Karpas-422 (cell line): ENCODE results near the gene PIM1. TPM values are rescaled to one million over a fixed set of nuclear protein-coding genes. Genes with fewer than 3 reads are reported as not detected.

Experiments used
- DNase-seq: peaks from one replicate; pipeline ENCODE4 v3.0.0-alpha.2; 2015
- H2AFZ ChIP-seq: fragments of 200-600 bp; sonication (generic); 2 replicates; pipeline ENCODE4 v1.6.1; 2014; ENCODE audit warnings: antibody characterized with exemption, low read length, mixed read lengths
- H3K27ac ChIP-seq: fragments of 200-600 bp; sonication (generic); 2 replicates; pipeline ENCODE4 v1.5.1; 2014; ENCODE audit warnings: mild to moderate bottlenecking, low read length, moderate library complexity
- H3K27me3 ChIP-seq: fragments of 200-600 bp; sonication (generic); 2 replicates; pipeline ENCODE4 v1.6.1; 2014; ENCODE audit warnings: low read length, mixed read lengths
- H3K36me3 ChIP-seq: fragments of 200-600 bp; sonication (generic); 2 replicates; pipeline ENCODE4 v1.6.1; 2014; ENCODE audit warnings: low read length, mixed read lengths; ENCODE audit not compliant: insufficient read depth
- H3K4me1 ChIP-seq: fragments of 200-600 bp; sonication (generic); 2 replicates; pipeline ENCODE4 v1.6.1; 2014; ENCODE audit warnings: mild to moderate bottlenecking, low read length, mixed read lengths
- H3K4me2 ChIP-seq: fragments of 200-600 bp; sonication (generic); 2 replicates; pipeline ENCODE4 v1.6.1; 2014; ENCODE audit warnings: low read length, low read depth, mild to moderate bottlenecking; ENCODE audit not compliant: poor library complexity, severe bottlenecking
- H3K4me3 ChIP-seq: fragments of 200-600 bp; sonication (generic); 2 replicates; pipeline ENCODE4 v1.5.1; 2014; ENCODE audit warnings: mild to moderate bottlenecking, antibody characterized with exemption, low read length, mixed read lengths
- H3K79me2 ChIP-seq: fragments of 200-600 bp; sonication (generic); 2 replicates; pipeline ENCODE4 v1.6.1; 2014; ENCODE audit warnings: mild to moderate bottlenecking, low read length, mixed read lengths
- H3K9ac ChIP-seq: fragments of 200-600 bp; sonication (generic); 2 replicates; pipeline ENCODE4 v1.6.0; 2014; ENCODE audit warnings: low read length
- H3K9me2 ChIP-seq: fragments of 200-600 bp; sonication (generic), shearing (Covaris generic); replicated peaks from 2 replicates; pipeline ENCODE4 v1.6.0; 2014; ENCODE audit warnings: mild to moderate bottlenecking, low read length, moderate library complexity; ENCODE audit not compliant: insufficient read depth
- H3K9me3 ChIP-seq: fragments of 300-700, 200-600 bp; sonication (generic); 2 replicates; pipeline ENCODE4 v1.6.1; 2014; ENCODE audit warnings: low read length, mixed read lengths
- H4K20me1 ChIP-seq: fragments of 200-600 bp; sonication (generic); 2 replicates; pipeline ENCODE4 v1.6.1; 2014; ENCODE audit warnings: mild to moderate bottlenecking, antibody characterized with exemption, low read length, low read depth; ENCODE audit not compliant: insufficient read depth
- total RNA-seq: library from RNA; depleted of rRNA; stranded (reverse); fragments of >200 nt; shearing (Covaris generic); gene quantifications from 2 replicates; pipeline ENCODE4 v1.2.3, GENCODE V29; 2014; ENCODE audit warnings: low replicate concordance; rRNA removed

Gene PIM1
- total RNA-seq = 1.9 and 4.0 TPM in 2 replicates

DNA sequence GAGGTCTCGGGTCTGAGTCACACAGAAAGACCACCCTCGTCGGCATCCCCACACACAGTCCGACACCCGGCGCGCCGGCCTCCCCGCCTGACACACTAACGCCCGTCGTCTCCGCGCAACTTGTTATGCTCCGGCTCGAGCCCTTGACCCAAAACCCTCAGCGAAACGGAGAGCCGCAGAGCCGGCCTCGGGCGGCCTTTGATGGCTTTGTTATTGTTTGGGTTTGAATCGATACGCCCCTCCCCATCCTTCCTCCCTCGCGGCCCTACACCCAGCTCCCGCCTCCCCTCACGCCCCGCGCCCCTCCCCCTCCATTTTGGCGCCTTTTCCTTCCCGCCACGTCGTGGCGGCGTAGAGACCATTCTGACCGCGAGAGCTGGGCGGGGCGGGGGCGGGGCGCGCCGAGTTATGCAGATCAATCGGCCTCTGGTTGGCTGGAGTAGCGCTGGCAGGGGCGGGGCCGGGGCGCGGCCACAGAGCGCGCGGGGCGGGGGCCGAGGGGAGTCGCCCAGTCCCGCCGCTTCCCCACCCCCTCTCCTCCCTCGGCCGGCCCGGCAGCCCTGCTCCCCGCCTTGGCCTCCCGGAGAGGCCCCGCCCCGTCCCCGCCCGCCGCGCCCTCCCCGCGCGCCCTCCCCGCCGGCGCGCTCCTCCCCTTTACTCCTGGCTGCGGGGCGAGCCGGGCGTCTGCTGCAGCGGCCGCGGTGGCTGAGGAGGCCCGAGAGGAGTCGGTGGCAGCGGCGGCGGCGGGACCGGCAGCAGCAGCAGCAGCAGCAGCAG, at the start of gene PIM1:
Gene PIM1, plus strand, starts transcription at position 657 of the 777 bp plus-strand sequence. CDS start 424 bp downstream, outside the sequence.
- Histone ChIP-seq H3K4me1 (peaks cover 29% of the 10 kb centered on the region), H3K79me2 (no peaks in the 10 kb centered on the region), H4K20me1 (no peaks in the 10 kb centered on the region), H3K27ac (no peak within 1 kb of the TSS), H3K36me3 (peaks cover 5% of the 10 kb centered on the region), H2AFZ (peak within 1 kb of the TSS; percentile 90), H3K9me3 (no peaks in the 10 kb centered on the region), H3K9ac (peak within 1 kb of the TSS; percentile 83), H3K9me2 (no peaks in the 10 kb centered on the region), H3K4me2 (peak within 1 kb of the TSS; percentile 95), H3K27me3 (no peaks in the 10 kb centered on the region), H3K4me3 (peak within 1 kb of the TSS; percentile 91)
- peak; percentile 99 for DNase-seq

GRCh38 chr6:37121556-37121955, 48.4 kb upstream of the PIM1 start:
- Histone ChIP-seq H3K36me3 (no peaks in the 10 kb centered on the region), H3K27ac (no peak overlapping the region), H3K4me2 (no peak overlapping the region), H3K4me1 (no peaks in the 10 kb centered on the region), H3K4me3 (no peak overlapping the region), H3K27me3 (no peaks in the 10 kb centered on the region), H3K9me3 (no peaks in the 10 kb centered on the region), H2AFZ (no peak overlapping the region), H4K20me1 (no peaks in the 10 kb centered on the region), H3K9ac (no peak overlapping the region), H3K9me2 (no peaks in the 10 kb centered on the region), H3K79me2 (no peaks in the 10 kb centered on the region)
- no peak for DNase-seq

DNA sequence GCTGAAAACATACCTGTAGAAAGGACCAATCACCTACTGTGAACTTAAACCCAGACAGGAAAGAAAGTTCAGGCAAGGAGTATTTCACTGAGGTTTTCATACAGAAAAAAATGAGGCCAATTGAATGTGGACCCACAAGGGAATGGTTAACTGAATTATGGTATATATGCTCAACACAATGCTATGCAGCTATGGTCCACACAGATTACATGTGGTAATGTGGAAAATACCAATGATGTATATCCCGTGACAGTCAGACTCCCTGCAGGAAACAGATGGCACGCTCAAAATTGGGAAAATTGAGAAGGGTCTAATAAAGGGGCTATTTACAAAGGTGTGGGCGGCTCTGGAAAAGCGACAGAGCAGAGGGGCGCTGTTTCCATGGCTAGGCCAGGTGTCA, 47.1 kb upstream of the PIM1 start:
- Histone ChIP-seq H3K79me2 (no peaks in the 10 kb centered on the region), H3K9me2 (no peaks in the 10 kb centered on the region), H3K4me2 (no peak overlapping the region), H3K4me1 (no peaks in the 10 kb centered on the region), H3K9ac (no peak overlapping the region), H2AFZ (no peak overlapping the region), H3K4me3 (no peak overlapping the region), H4K20me1 (no peaks in the 10 kb centered on the region), H3K27ac (no peak overlapping the region), H3K27me3 (no peaks in the 10 kb centered on the region), H3K9me3 (no peaks in the 10 kb centered on the region), H3K36me3 (no peaks in the 10 kb centered on the region)
- DNase-seq = no peak

DNA sequence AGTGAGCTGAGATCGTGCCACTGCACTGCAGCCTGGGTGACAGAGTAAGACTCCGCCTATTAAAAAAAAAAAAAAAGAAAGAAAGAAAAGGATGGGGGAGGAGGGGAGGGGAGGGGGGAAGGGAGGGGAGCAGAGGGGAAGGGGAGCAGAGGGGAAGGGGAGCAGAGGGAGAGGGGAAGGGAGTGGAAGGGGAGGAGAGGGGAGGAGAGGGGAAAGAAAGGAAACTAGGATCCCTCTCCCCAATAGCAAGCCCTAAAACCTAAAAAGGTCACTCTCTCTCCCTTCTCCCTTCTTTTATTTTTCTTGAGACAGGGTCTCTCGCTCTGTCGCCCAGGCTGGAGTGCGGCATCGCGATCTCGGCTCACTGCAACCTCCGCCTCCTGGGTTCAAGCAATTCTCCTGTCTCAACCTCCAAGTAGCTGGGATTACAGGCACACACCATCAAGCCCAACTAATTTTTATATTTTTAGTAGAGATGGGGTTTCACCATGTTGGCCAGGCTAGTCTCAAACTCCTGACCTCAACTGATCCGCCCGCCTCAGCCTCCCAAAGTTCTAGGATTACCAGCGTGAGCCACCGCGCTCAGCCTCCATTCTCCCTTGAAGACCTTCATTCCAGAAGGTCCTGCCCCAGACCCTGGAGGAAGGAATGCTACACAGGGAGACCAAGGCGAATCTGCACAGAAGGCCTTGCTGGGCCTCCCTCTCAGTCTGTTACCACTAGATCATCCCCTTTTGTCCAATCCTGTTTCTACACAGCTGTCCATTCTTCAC, 45.8 kb upstream of the PIM1 start:
- Histone ChIP-seq H3K36me3 (no peaks in the 10 kb centered on the region), H3K79me2 (no peaks in the 10 kb centered on the region), H3K4me1 (no peaks in the 10 kb centered on the region), H2AFZ (no peak overlapping the region), H3K9me2 (no peaks in the 10 kb centered on the region), H3K9ac (no peak overlapping the region), H3K27ac (no peak overlapping the region), H3K4me2 (no peak overlapping the region), H3K27me3 (no peaks in the 10 kb centered on the region), H4K20me1 (no peaks in the 10 kb centered on the region), H3K4me3 (no peak overlapping the region), H3K9me3 (no peaks in the 10 kb centered on the region)
- DNase-seq = no peak

DNA sequence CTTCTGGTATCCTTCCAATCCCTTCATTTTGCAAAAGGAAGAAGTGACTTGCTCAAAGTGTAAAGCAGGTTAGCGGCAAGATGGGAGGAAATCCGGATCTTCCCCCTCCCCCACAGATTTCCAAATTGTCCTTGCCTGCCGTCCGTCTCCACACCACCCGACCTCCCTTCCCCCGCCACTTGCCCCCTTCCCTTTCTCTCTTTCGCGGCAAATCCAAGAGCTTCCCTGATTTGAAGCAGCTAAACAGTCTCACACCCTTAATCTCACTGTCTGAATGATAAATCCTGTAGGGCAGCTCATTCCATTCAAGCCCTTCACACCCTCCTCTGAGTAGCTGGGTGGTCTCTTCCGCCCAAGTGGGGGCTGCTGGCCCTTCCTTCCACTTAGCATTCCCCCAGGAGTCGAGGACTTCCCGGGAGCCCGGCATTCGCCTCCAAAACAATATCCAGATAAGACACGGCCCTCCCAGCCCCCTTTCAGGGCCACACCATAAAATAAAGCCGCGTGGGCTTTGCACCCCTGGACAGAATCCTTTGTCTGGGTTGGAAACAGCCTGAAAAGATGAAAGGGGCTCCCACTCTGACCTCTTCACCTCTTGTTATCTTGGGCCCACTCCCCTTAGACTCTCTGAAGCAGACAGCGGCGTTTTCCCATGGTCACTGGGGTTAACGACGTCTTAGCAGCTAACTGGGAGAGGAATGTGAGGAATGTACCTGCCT, 44.0 kb upstream of the PIM1 start:
- no peaks in the 10 kb centered on the region for H3K4me1 ChIP-seq
- no peak overlapping the region for H3K9ac ChIP-seq
- H4K20me1 ChIP-seq = no peaks in the 10 kb centered on the region
- H3K27ac ChIP-seq = no peak overlapping the region
- H3K4me2 ChIP-seq = no peak overlapping the region
- no peaks in the 10 kb centered on the region for H3K9me3 ChIP-seq
- no peaks in the 10 kb centered on the region for H3K9me2 ChIP-seq
- no peak for DNase-seq
- H3K36me3 ChIP-seq = no peaks in the 10 kb centered on the region
- H3K27me3 ChIP-seq = no peaks in the 10 kb centered on the region
- H3K79me2 ChIP-seq = no peaks in the 10 kb centered on the region
- no peak overlapping the region for H3K4me3 ChIP-seq
- no peak overlapping the region for H2AFZ ChIP-seq

GRCh38 chr6:37126493-37126958, 43.4 kb upstream of the PIM1 start:
- H3K36me3 ChIP-seq = no peaks in the 10 kb centered on the region
- H3K27ac ChIP-seq = no peak overlapping the region
- H2AFZ ChIP-seq = no peak overlapping the region
- H3K79me2 ChIP-seq = no peaks in the 10 kb centered on the region
- no peaks in the 10 kb centered on the region for H3K4me1 ChIP-seq
- no peak overlapping the region for H3K9ac ChIP-seq
- H3K9me2 ChIP-seq = no peaks in the 10 kb centered on the region
- H3K9me3 ChIP-seq = no peaks in the 10 kb centered on the region
- no peak for DNase-seq
- H3K4me3 ChIP-seq = no peak overlapping the region
- H3K4me2 ChIP-seq = no peak overlapping the region
- H3K27me3 ChIP-seq = no peaks in the 10 kb centered on the region
- no peaks in the 10 kb centered on the region for H4K20me1 ChIP-seq

GRCh38 chr6:37126961-37127616, 42.9 kb upstream of the PIM1 start:
- no peaks in the 10 kb centered on the region for H3K4me1 ChIP-seq
- H3K79me2 ChIP-seq = no peaks in the 10 kb centered on the region
- no peaks in the 10 kb centered on the region for H3K9me3 ChIP-seq
- H3K36me3 ChIP-seq = no peaks in the 10 kb centered on the region
- no peak overlapping the region for H3K4me2 ChIP-seq
- no peak overlapping the region for H3K9ac ChIP-seq
- no peaks in the 10 kb centered on the region for H4K20me1 ChIP-seq
- no peak overlapping the region for H3K4me3 ChIP-seq
- H2AFZ ChIP-seq = no peak overlapping the region
- no peaks in the 10 kb centered on the region for H3K27me3 ChIP-seq
- DNase-seq = no peak
- no peaks in the 10 kb centered on the region for H3K9me2 ChIP-seq
- no peak overlapping the region for H3K27ac ChIP-seq
